HG03520 (cell line): ENCODE measurements around the gene PDE4D.
A peak's percentile ranks its signal among the peaks of the same experiment; 100 is the strongest.
"Not testable (repeated sequence)": the region's sequence is repeated elsewhere in the genome, so short reads cannot be mapped to it uniquely, and the experiment has no call there.

Experiments
- ATAC-seq: cut with Tn5 transposase; IDR thresholded peaks from one replicate; pipeline ENCODE4 v1.9.1; 2021; ENCODE audit warnings: mild to moderate bottlenecking, moderate library complexity; ENCODE audit not compliant: unreplicated experiment

PDE4D gene

DNA sequence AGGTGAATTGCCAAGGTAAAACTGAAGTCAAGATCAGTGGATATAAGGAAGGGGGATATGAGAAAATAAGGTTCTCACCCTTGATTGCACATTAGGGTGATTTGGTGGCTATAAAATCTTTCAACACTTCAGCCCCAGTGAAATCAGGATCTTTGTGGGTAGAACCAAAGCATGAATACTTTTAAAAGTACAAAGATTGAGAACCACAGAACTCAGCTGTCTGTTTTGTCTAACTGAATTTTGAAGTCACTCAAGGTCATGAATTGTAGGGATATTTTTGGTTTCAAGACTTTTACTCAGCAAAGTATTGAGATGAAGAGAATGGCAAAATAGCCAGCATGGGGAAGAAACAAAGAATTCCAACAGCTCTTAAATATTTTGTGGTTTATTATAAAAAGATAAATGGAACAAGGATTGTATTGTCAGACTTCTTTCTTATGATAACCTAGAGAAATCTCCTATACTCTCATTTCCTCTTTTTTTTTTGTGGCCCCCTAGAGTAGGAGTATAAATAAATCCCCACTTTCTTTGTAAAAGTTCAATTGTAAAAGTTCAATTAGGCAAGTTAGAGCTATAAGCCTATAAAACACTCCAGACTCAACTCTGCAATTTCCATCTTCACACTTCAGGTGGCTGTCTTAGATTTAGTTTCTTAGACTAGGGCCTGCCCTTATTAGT is 272.9 kb downstream of the PDE4D start:
- ATAC-seq = no peak

DNA sequence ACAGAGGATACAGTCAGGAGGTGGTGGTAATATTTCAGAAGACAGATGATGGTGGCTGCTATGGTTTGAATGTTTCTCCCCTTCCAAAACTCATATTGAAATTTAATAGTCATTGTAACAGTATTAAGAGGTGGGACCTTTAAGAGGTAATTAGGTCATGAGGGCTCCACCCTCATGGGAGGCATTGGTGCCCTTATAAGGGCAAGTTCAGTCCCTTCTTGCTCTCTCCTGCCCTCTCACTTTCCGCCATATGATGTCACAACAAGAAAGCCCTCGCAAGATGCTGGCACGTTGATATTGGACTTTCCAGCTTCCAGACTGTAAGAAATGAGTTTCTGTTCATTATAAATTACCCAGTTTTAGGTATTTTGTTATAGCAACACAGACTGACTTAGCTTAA is 274.9 kb downstream of the PDE4D start:
- no peak for ATAC-seq

DNA sequence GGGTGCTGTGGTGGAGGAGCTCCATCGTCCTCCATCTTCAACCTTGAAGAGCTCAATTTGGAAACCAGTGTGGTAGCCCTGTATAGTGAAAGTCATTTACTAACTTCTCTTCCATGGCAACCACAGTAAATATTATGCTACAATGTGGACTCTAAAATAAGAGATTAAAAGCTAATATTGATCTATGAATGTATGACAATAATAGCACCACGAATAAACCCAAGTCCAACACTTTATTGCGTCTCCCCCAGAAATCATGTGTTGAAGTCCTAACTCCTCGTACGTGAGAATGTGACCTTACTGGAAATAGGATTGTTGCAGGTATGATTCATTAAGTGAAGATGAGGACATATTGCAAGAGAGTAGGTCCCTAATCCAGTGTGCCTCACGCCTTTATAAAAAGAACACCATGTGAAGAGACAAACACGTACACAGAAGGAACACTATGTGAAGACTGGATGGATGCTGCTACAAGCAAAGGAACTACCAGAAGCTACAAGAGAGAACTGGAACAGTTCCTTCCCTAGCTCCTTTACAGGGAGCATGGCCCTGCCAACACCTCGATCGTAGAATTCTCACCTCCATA is 276.2 kb downstream of the PDE4D start:
- no peak for ATAC-seq

DNA sequence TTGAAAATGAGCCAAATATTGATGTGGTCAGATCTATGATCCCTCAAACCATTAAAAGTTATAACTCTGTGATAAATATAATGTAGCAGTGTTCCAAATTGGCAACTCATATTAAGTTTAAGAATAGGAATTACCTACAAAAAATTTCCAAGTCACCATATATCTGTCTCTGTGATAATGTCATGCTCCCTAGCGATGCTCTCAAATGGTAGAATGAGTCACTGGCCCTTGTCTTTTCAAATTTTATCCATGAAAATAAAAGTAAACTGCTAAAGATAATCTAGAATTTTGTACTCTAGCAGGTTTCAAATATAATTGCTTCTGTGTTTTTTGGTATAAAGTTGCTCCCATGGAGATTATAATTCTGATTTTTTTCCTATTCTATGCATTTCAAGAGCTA is 277.1 kb downstream of the PDE4D start:
- ATAC-seq = no peak

DNA sequence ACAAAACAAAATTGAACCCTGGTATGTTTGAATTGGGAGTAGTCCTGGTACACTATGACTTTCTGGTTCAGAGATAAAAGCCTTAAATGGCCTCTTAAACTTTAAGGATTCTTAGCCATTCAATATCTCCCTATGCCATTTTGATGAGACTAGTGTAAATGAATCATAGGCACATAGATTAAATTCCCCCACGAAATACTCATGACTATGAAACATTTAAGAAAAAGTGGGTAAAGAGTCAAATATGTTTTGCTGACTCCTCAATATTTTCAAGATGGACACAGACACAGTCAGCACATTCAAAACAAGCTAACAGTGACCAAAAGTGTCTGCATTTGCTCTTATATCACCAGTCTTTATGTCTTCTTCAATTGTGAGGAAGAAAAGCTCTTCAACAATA is 278.3 kb downstream of the PDE4D start:
- no peak for ATAC-seq

DNA sequence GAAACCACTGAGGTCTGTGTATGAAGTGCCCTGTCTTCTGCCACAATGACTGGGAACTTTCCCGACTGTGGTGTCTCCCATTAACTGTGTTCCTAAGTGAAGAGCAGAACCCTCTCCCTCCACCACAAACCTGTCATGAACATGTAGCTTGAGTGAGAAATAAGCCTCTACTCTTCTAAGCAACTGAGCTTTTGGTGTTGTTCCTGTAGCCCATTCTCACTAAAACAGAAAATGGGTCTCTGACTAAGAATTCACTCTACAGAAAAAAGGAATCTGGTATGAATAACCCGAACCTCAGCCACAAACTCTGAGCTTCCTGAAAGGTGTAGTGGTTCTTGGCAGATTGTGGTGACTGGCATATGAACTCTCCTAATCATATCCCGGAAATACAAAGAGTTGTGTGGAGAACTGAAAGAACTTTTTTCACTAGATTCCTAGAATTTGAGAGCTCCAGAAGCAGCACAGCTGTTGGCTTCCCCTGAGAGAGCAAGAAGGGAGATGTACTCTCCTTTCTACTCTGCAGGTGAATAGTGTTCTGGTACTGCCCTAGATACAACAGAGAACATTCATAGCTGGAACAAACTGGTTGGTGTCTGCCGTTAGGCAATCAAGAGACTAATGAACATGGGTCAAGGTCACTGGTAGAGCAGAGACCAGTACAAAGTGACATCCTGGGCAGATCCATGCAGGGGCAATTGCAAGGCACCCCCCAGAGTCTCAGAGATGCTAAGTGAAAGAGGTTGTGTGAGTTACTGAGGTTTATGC is 283.8 kb downstream of the PDE4D start:
- ATAC-seq = no peak

DNA sequence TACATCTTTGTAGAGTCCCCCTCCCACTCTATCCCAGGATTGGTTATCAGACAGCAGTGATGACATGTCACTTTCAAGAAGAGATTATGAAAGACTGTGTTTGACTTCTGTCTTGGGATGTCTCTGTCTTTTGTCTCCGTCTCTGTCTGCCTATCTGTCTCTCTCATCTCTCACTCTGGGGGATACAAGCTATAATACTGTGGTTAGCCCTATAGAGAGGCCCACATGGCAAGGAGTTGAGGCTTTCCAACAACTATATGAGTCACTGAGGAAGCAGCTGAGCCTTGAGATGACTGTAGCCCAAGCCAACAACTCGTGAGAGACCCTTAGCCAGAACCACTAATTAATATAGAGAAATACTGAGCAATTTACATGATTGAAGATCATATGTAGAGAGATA is 284.8 kb downstream of the PDE4D start:
- ATAC-seq = peak; percentile 76

DNA sequence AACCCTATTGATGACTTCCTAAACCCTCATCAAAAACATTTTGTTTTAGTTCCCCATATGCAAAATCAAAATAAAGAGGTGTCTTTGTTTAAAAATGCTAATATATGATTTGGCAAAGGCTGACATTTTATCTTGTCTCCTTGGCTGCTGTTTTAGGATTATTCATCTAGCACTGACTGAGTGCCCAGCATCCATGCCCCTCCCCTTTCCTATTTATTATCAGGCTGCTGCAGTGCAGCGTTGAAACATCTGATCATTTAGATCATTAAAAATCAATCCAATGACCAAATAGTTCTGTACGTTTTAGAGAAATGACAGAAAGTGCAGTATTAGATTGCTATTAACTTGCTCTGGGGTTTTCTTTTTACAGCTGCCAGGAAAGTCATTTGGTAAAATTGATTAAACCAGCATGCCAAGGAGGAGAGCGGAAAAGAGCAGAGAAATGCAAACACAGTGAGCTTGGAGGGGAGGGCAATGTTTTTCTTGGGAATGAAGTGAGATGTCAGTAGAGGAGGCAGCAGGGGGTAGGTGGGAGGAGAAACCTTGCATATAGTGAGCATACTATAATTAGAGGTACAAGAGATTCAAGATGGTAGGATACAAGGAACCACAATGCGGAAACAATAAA is 286.3 kb downstream of the PDE4D start:
- ATAC-seq = no peak

DNA sequence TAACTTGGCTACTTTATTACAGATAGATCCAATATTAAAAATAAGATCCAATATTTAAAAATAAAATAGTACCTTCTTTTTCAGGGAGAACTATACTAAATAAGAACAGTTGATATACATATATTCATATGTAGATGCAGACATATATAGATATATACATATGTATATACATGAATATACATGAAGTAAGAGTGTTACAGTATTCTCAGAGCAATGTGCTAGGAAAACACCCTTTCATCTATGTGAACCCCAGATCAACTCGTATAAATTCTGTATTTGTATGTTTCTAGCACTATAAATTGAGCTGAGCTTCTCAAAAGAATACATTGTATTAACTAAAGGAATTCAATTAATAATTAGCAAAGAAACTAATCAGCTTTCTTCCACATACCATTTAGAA is 287.6 kb downstream of the PDE4D start:
- ATAC-seq = no peak

DNA sequence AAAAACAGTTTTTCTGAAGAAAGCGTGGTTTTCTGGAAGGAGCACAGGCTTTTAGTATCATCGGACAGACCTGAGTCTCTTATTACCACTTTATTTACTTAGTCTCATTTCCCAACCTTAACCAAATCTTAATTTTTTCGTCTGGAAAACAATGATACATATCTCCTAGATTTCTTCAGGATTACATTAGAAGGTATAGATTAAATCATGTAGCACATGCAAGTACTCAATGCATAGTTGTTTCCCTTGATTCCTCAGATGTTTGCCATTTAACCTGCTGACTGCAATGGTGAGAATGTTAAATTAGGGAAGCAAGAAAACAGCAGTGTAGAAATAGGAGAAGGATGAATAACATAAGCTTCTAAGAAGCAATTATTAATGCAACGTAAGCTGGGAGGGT is 289.4 kb downstream of the PDE4D start:
- ATAC-seq = no peak

DNA sequence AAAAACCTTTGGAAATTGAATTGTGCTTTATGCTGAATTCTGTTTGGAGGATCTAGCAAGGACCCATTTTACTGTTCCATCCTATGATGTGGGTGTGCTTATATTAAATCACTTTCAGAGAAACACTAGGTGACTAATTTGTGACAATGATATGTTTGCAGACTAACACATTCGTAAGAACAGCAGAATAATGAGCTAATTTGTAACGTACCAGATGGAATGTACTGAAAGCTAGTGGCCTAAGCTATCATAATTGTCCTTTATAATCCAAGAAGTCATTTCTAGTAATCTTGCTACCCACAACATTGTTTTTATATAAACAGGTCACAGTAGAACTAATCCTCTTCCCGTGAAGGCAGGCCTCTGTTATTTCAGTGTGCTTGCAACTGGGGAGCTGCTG is 292.5 kb downstream of the PDE4D start:
- no peak for ATAC-seq

DNA sequence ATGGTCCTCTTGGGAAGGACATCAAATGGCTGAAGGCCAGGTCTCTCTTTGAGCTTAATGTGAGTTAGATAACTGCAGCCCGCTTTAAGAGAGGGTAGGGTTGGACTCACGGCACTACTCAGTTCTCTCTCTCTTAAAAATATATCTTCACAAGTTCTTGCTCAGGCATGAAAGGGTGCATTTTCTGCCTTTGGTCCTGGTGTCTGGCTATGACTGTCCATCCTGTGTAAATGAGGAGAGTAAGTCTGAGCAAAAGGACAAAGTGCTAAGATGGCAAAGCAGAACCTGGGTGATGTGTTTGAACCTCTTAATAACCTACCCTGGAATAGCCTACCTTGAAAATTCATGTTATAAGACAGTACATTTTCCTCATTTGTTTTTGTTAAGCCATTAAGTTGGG is 293.4 kb downstream of the PDE4D start:
- no peak for ATAC-seq

DNA sequence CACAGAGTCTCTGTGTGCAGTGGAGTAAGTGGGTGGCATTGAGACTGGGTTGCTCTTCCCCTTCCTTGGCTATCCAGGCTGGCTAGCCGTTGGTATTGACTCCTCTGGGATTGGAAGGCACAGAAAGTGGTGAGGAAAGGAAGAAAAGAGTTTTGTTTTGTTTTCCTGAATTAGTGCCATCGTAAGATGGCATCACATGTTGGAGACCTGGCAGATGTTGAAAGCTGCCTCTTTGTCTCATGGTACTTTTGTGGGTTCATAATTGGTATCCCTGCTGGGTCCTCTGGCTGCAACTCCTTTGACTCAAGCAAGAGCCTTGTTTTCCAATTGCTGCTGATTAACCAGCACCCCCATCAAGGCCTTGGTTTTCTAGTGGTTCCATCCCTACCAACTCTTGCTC is 293.8 kb downstream of the PDE4D start:
- no peak for ATAC-seq

DNA sequence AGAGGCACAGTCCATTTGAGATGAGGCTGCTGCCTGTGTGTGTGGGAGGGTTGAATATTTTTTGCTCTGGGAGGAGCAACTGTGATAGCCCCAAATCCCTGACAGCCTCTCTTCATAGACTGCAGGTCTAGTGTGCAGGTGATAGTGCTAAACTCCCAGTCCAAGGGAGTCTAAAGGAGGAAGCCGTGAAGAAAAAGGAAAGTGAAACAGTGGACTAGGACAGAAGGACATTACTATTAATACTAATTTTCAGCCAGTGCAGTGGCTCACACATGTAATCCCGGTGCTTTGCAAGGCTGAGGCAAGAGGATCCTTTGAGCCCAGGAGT is 295.0 kb downstream of the PDE4D start:
- ATAC-seq = no peak

DNA sequence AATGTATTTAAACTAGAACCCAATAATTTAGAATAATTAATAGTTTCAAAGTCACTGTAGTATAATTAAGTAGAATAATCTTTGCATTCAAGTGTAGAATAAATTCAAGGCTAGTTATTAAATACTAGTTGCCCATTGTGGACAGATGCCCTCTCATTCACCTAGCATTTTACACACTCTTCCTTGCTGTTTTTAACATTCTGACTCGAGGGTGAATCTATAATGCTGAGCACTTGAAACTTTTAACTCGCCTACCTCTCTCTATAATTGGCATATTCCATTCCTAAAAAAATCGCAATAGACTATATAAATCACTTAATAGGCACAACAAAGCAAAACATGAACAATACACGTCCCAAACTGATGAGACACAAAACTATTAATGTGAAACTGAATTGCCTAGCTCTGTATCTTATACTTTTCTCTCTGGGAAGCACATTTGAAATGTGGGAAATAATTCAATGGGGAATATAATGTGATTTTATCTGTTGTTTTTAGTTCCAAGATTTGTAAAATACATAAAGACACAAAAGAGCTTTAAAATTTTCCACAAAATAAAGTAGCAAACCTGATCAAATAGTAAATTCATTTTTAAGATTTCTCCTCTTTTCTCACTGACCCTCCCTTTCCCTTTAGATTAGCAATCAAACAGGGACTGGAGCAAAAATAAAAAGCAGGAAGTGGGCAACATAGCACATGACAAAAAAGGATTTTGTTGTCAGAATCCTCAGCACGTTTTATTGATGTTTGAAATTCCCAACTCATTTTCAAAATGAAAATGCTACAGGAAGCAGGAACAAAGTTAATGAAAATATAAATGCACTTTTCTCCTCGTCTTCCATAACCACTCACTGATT is 295.6 kb downstream of the PDE4D start:
- ATAC-seq = no peak

DNA sequence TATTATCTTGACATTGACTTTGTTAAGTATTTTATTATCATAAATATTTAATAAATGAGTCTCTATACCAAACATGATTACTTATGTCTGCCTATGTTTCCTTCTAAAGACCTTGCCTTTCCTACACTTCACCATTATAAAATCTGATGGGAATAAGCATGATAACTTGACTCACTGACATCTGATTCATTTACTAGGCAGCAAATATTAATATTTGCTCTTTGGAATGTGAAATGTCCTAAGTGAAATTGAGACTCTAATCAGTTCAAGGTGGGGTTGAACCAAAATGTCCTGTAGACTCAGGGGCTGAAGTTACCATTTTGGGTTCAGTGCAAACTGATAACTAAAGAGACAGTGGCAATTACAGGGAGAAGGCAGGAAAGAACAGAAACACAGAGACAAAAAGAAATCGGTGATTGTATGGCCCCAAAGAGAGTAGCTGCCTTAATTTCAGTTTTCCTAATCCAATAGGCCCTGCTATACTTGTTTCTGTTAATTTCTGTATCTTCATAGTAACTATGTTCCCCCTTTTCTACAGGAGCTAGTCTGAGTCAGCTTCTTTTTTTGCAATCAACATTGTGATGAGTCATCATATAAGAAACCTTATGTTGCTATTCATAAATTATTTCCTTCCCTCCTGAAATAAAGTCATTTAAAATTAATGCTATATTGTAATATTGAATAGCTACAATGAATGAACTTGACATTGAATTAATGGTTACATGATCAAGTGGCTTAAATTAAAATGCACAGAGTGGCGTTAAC is 296.8 kb downstream of the PDE4D start:
- no peak for ATAC-seq

DNA sequence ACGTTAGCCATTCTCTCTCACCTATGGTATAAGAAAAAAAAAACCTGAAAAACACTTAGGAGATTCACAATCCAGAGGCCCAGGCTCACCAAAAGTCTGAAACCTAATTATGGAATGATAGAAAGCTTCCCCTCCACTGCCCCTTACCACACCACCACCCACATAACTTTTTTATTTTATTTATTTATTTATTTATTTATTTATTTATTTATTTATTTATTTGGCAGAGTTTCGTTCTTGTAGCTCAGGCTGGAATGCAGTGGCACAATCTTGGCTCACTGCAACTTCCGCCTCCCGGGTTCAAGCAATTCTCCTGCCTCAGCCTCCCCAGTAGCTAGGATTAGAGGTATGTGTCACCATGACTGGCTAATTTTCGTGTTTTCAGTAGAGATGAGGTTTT is 299.4 kb downstream of the PDE4D start:
- ATAC-seq = not testable (repeated sequence)

DNA sequence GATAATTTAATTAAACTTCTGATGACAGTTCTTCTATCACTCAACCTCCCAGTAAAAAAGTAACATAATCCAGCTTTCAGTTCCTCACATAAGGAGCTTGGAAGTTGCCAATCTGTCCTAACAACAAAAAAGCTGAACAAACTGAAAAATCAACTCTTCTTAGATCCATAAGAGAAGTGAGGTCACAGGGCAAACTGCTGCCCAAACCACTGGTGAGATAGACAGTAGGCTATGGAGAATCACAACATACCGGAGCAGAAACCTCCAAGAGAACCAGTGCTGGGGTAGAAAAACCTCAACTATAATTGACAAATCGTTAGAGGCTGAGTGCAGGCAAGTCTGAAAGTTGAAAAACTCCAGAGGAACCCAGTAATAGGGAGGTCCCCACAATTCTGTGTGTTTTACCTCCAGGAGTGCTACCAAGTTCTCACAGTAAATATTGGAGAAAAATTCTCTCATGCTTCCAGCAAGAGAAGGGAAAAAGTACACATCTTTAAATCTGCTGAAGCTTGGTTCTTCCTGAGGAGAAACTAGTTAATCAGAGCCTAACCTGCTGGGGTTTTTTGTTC is 300.0 kb downstream of the PDE4D start:
- ATAC-seq = no peak

DNA sequence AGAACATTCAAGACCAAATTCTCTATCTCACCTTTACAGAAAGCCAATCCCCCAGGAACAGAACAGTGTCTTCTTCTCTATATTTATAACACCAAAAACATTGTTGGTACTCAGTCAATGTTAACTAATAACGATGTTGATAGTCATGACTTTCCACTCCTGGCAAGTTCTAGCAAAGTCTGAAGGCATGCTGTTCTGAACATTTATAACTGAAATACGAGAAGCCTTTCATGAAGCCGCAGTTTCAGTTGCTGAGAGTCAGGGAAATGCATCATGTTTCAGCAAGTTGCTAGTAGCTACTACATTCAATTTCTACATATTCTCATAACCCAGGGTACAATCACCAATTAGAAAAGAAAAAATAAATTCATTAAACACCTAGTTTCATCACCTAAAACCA is 301.4 kb downstream of the PDE4D start:
- no peak for ATAC-seq

DNA sequence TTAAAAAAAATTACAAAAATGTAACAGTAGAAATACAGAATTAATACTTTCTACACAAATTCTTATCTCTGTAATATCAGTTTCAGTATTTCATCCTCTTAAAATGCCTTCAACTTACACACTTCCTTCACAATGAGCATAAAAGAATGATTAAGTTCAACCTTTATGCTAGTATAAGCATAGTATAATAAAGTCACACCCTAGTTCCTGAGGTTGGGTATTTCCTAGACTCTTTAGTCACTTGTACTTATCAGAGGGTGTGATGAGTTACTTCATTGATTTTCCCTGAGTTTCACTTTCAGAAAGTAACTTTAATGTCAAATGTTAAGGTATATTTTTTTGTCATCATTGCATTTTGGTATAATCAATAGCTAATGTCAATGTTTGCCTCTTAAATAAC is 302.4 kb downstream of the PDE4D start:
- peak; percentile 80 for ATAC-seq
